Endothelial cell of umbilical vein (primary cell): ENCODE results near the gene PPP2R2D. TPM values are rescaled to one million over a fixed set of nuclear protein-coding genes. Genes with fewer than 3 reads are reported as not detected.
"Not testable (repeated sequence)": the region's sequence is repeated elsewhere in the genome, so short reads cannot be mapped to it uniquely, and the experiment has no call there.

Source experiments
- BruUV-seq: library from RNA; stranded (reverse); fragments of 400-500 nt; replicated peaks from 2 replicates; lab custom pipeline; 2021; lab: Mats Ljungman, UMichigan
- CTCF ChIA-PET: fragments of 300-600, 350-600 bp; sonication (Branson Sonifier 250); formaldehyde crosslinking; loops from one replicate; lab custom pipeline; 2021; ENCODE audit warnings: antibody characterized with exemption, inconsistent platforms; lab: Charles Lee
- POLR2A ChIA-PET: fragments of 300-600, 350-600 bp; sonication (Branson Sonifier 250); formaldehyde crosslinking; loops from one replicate; lab custom pipeline; 2021; ENCODE audit warnings: antibody characterized with exemption, inconsistent platforms; lab: Charles Lee
- DNase-seq: peaks from one replicate; pipeline ENCODE4 v3.0.0-alpha.2; 2011; ENCODE audit warnings: low read depth, low spot score
- FAIRE-seq: peaks from 2 replicates; lab custom pipeline; 2011; peaks lifted over from hg19 to GRCh38; lab: Jason Lieb, UNC
- H2AFZ ChIP-seq: 2 replicates; pipeline ENCODE4 v1.6.0; 2012; ENCODE audit warnings: low read depth, low read length, control low read depth, inconsistent platforms
- H3K27ac ChIP-seq: 2 replicates; pipeline ENCODE4 v1.5.1; 2011; ENCODE audit warnings: low read depth, mild to moderate bottlenecking, control low read depth, low read length, moderate library complexity; ENCODE audit not compliant: insufficient read depth
- H3K27me3 ChIP-seq, 2 experiments: 2 replicates each; pipeline versions ENCODE4 v1.6.0 to v1.6.1; 2011; ENCODE audit warnings: low read length in 2 of 2, mixed read lengths in 1 of 2; ENCODE audit not compliant: control insufficient read depth in 2 of 2, insufficient read depth in 2 of 2
- H3K36me3 ChIP-seq, 2 experiments: 2 replicates in 1 of 2; 3 replicates in 1 of 2; pipeline ENCODE4 v1.5.1; 2011; ENCODE audit warnings: low read length in 2 of 2, mild to moderate bottlenecking in 1 of 2, moderate library complexity in 1 of 2; ENCODE audit not compliant: control insufficient read depth in 2 of 2, insufficient read depth in 2 of 2; ENCODE audit errors: extremely low read depth in 1 of 2
- H3K4me1 ChIP-seq: 3 replicates; pipeline ENCODE4 v1.5.1; 2011; ENCODE audit warnings: mild to moderate bottlenecking, low read length; ENCODE audit not compliant: control insufficient read depth, insufficient read depth; ENCODE audit errors: extremely low read depth
- H3K4me2 ChIP-seq: 2 replicates; pipeline ENCODE4 v1.6.1; 2011; ENCODE audit warnings: low read length, control low read depth, mixed read lengths; ENCODE audit not compliant: insufficient read depth
- H3K4me3 ChIP-seq, 3 experiments: fragments of 200-600 bp in 1 of 3; sonication (generic), shearing (Covaris generic) in 1 of 3; replicated peaks in 1 of 3; 2 replicates each; pipeline ENCODE4 v1.5.1; 2011 to 2016; ENCODE audit warnings: control low read depth in 3 of 3, low read length in 3 of 3, mild to moderate bottlenecking in 2 of 3, inconsistent platforms in 1 of 3, low read depth in 1 of 3, moderate library complexity in 1 of 3; ENCODE audit not compliant: insufficient read depth in 1 of 3
- H3K79me2 ChIP-seq: 2 replicates; pipeline ENCODE4 v1.6.0; 2012; ENCODE audit warnings: low read length, inconsistent platforms; ENCODE audit not compliant: control insufficient read depth, insufficient read depth
- H3K9ac ChIP-seq: replicated peaks from 2 replicates; pipeline ENCODE3; 2011; ENCODE audit warnings: low read length, control low read depth; ENCODE audit not compliant: insufficient read depth; ENCODE audit errors: extremely low read depth
- H3K9me1 ChIP-seq: replicated peaks from 3 replicates; pipeline ENCODE4 v1.6.0; 2011; ENCODE audit warnings: mild to moderate bottlenecking, low read length; ENCODE audit not compliant: control insufficient read depth, insufficient read depth; ENCODE audit errors: extremely low read depth
- H3K9me3 ChIP-seq: replicated peaks from 2 replicates; pipeline ENCODE4 v1.5.1; 2012; ENCODE audit warnings: low read length, inconsistent platforms; ENCODE audit not compliant: control insufficient read depth, insufficient read depth
- H4K20me1 ChIP-seq: replicated peaks from 2 replicates; pipeline ENCODE3; 2011; ENCODE audit warnings: mild to moderate bottlenecking, low read length; ENCODE audit not compliant: control insufficient read depth, insufficient read depth; ENCODE audit errors: extremely low read depth
- CTCF ChIP-seq, 2 donors: IDR thresholded peaks; 1 replicate in 1 of 2; 2 replicates in 1 of 2; pipeline ENCODE4 v1.5.1; 2011; ENCODE audit warnings: low read length in 2 of 2, mild to moderate bottlenecking in 2 of 2, moderate library complexity in 2 of 2, control low read depth in 1 of 2, inconsistent platforms in 1 of 2, low read depth in 1 of 2; ENCODE audit not compliant: insufficient read depth in 1 of 2; ENCODE audit errors: extremely low read depth in 1 of 2
- EZH2 ChIP-seq: IDR thresholded peaks from 2 replicates; pipeline ENCODE4 v1.6.1; 2012; ENCODE audit warnings: borderline replicate concordance, low read depth, mild to moderate bottlenecking, moderate library complexity, low read length, inconsistent platforms; ENCODE audit not compliant: severe bottlenecking
- FOS ChIP-seq: IDR thresholded peaks from 2 replicates; pipeline ENCODE4 v1.6.1; 2011; ENCODE audit warnings: mild to moderate bottlenecking, low read length, moderate library complexity, borderline replicate concordance; ENCODE audit not compliant: insufficient read depth
- GATA2 ChIP-seq: IDR thresholded peaks from 2 replicates; pipeline ENCODE4 v1.7.0; 2011; ENCODE audit warnings: low read depth, mild to moderate bottlenecking, moderate library complexity, mixed read lengths, low read length; ENCODE audit not compliant: insufficient read length, insufficient read depth
- JUN ChIP-seq: IDR thresholded peaks from 2 replicates; pipeline ENCODE4 v1.6.1; 2011; ENCODE audit warnings: borderline replicate concordance, low read depth; ENCODE audit not compliant: insufficient read length, insufficient read depth
- MAX ChIP-seq: IDR thresholded peaks from 2 replicates; pipeline ENCODE4 v1.6.1; 2011; ENCODE audit not compliant: insufficient read depth, insufficient read length
- MYC ChIP-seq: IDR thresholded peaks from one replicate; pipeline ENCODE4 v1.6.1; 2011; ENCODE audit warnings: mild to moderate bottlenecking, low read depth, low read length
- POLR2A ChIP-seq: IDR thresholded peaks from 2 replicates; pipeline ENCODE4 v1.6.1; 2012; ENCODE audit warnings: low read depth, mild to moderate bottlenecking, control low read depth, low read length
- POLR2AphosphoS5 ChIP-seq: IDR thresholded peaks from 2 replicates; pipeline ENCODE4 v1.6.1; 2012; ENCODE audit warnings: low read depth, mild to moderate bottlenecking, control low read depth, low read length, moderate library complexity; ENCODE audit not compliant: insufficient read depth
- dilution Hi-C: fragments of 300-500 bp; cut with MboI; formaldehyde crosslinking; loops from one replicate; pipeline ENCODE4 v1.15.0; 2019; ENCODE audit warnings: low sequenced_read_pairs; ENCODE audit not compliant: extremely low pct_ligation_motif_present
- intact Hi-C: fragments of 100-400 bp; cut with micrococcal nuclease; formaldehyde crosslinking; loops from one replicate; pipeline ENCODE4 v1.10.0; 2022
- polyA plus RNA-seq, 4 experiments: library from polyadenylated mRNA; depleted of rRNA in 3 of 4; stranded (reverse) in 3 of 4; unstranded in 1 of 4; fragments of >200 nt; gene quantifications; 2 replicates each; pipeline versions ENCODE4 v1.2.1 to v1.2.3, GENCODE V29; 2011 to 2012; ENCODE audit warnings: missing spikeins in 1 of 4
- total RNA-seq: library from RNA; stranded (reverse); gene quantifications from 2 replicates; pipeline ENCODE4 v1.2.3, GENCODE V29; 2021

Gene PPP2R2D
- total and polyA plus RNA-seq, 2 donors (not counting 3 experiments of a cell fraction or from before 2014, with no cell fraction given): 29.9 to 36.3 TPM

- TF ChIP-seq JUN (no peak), POLR2AphosphoS5 (no peak), MAX (no peak), POLR2A (no peak), EZH2 (no peak), CTCF (IDR thresholded peaks at IDR 0.05; ENCODE audit: extremely low read depth in 1 of 2, insufficient read depth in 1 of 2, low read depth in 1 of 2, low read length in 2 of 2) (no peak), GATA2 (no peak), MYC (no peak), FOS (no peak)
- Histone ChIP-seq H3K4me3 (no peak overlapping the region), H3K27me3 (no peaks in the 10 kb centered on the region), H3K4me1 (peaks cover 39% of the 10 kb centered on the region), H3K27ac (peak overlapping the region; percentile 93), H2AFZ (no peak overlapping the region), H3K9me1 (no peaks in the 10 kb centered on the region), H3K36me3 (peaks cover 10 to 12% of the 10 kb centered on the region in 2 experiments), H3K79me2 (peaks cover 33% of the 10 kb centered on the region), H4K20me1 (no peaks in the 10 kb centered on the region), H3K9me3 (no peaks in the 10 kb centered on the region), H3K9ac (no peak overlapping the region), H3K4me2 (no peak overlapping the region)
- FAIRE-seq (no peak), DNase-seq (no peak)
- POLR2A ChIA-PET: no interaction called here
- dilution Hi-C loops (no loop called here), intact Hi-C loops (no loop called here)
- BruUV-seq: no TSS peak
- CTCF ChIA-PET: interaction anchor here (0.7 to 4.3 kb wide), 7 partner anchors 13 to 74 kb away, joined by 4 to 35 read pairs (median 4); no protein-coding TSS in a partner anchor
Observed at GRCh38 chr10:131949041-131949862, 48.4 kb downstream of the PPP2R2D start.

- peak; percentile 24 for FAIRE-seq
- dilution Hi-C loops, H2AFZ ChIP-seq, H3K9me1 ChIP-seq, H3K9me3 ChIP-seq, H3K27ac ChIP-seq, BruUV-seq, H4K20me1 ChIP-seq, DNase-seq, H3K4me2 ChIP-seq, intact Hi-C loops, H3K4me3 ChIP-seq, H3K9ac ChIP-seq, POLR2A ChIA-PET, H3K27me3 ChIP-seq: not testable (repeated sequence)
- H3K4me1 ChIP-seq: peaks cover 39% of the 10 kb centered on the region
- H3K36me3 ChIP-seq: peaks cover 10 to 12% of the 10 kb centered on the region in 2 experiments
- H3K79me2 ChIP-seq: peaks cover 35% of the 10 kb centered on the region
- CTCF ChIA-PET: interaction anchor here (1.3 to 4.3 kb wide), 3 partner anchors 12 to 73 kb away, joined by 3 to 35 read pairs (median 11); no protein-coding TSS in a partner anchor
Observed at GRCh38 chr10:131949908-131950307, 49.1 kb downstream of the PPP2R2D start.
